SJSA1 (cell line): ENCODE data around the gene HES3. TPM values are rescaled to one million over a fixed set of nuclear protein-coding genes. Genes with fewer than 3 reads are reported as not detected.

Experiments
- DNase-seq, 2 experiments: peaks; one replicate each; pipeline ENCODE4 v3.0.0-alpha.2; 2015 to 2020; ENCODE audit warnings: low spot score in 2 of 2, low read depth in 1 of 2
- H3K27ac ChIP-seq: fragments of 250-450 bp; sonication (Bioruptor Pico); 2 replicates; pipeline ENCODE4 v1.5.1; 2020; ENCODE audit warnings: mild to moderate bottlenecking, moderate library complexity
- H3K27me3 ChIP-seq: fragments of 250-450 bp; sonication (Bioruptor Pico); replicated peaks from 2 replicates; pipeline ENCODE4 v1.5.1; 2020; ENCODE audit warnings: mild to moderate bottlenecking, moderate library complexity
- H3K36me3 ChIP-seq: fragments of 250-450 bp; sonication (Bioruptor Pico); 2 replicates; pipeline ENCODE4 v1.5.1; 2020; ENCODE audit warnings: mild to moderate bottlenecking
- H3K4me1 ChIP-seq: fragments of 250-450 bp; sonication (Bioruptor Pico); replicated peaks from 2 replicates; pipeline ENCODE4 v1.6.1; 2021; ENCODE audit warnings: mild to moderate bottlenecking
- H3K4me3 ChIP-seq: fragments of 250-450 bp; sonication (Bioruptor Pico); 2 replicates; pipeline ENCODE4 v1.5.1; 2020; ENCODE audit warnings: mild to moderate bottlenecking
- H3K9me3 ChIP-seq: fragments of 250-450 bp; sonication (Bioruptor Pico); replicated peaks from 2 replicates; pipeline ENCODE4 v1.5.1; 2020; ENCODE audit warnings: mild to moderate bottlenecking
- total RNA-seq: library from RNA; depleted of rRNA; stranded (reverse); fragments of >200 nt; shearing (Covaris generic); gene quantifications from 2 replicates; pipeline ENCODE4 v1.2.3, GENCODE V29; 2014

The HES3 gene
- total RNA-seq, 1 experiment from 2014 or later = not detected

DNA sequence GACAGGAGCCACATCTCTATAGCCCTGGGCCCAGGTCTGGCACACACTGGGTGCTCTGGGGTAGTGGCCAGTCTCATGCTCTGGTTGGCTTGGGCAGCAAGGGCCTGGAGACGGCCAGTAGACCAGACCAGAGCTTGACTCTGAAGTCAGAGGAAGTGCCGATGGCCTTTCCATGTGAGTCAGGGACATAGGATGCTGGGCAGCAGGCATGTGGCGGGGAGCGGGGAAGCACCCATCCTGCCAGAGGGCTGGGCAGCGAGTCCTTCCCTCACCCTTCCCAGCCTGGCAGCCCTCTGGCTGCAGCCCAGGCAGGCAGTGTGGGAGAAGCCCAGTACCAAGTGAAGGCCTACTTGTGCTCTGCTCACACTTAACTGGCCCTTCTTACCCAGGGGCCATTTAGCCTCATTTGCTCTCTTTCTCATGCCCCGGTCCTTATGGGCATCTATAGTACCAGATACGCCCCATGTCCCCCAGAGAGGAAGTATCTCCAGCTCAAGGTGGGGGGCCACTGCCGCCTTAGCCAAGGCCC, 13.6 kb downstream of the HES3 start:
- DNase-seq = no peak

GRCh38 chr1:6258675-6259074, 14.7 kb downstream of the HES3 start:
- no peak for DNase-seq
- Histone ChIP-seq H3K4me1 (peaks cover 14% of the 10 kb centered on the region), H3K27me3 (peaks cover 22% of the 10 kb centered on the region), H3K27ac (no peak overlapping the region), H3K36me3 (no peaks in the 10 kb centered on the region; the same call in 1 of the 2 replicates), H3K9me3 (no peaks in the 10 kb centered on the region), H3K4me3 (no peak overlapping the region)

More for the DNA sequence above, 13.6 kb downstream of the HES3 start:
- H3K36me3 ChIP-seq = no peaks in the 10 kb centered on the region; the same call in 1 of the 2 replicates
- H3K27ac ChIP-seq = no peak overlapping the region
- no peak overlapping the region for H3K4me3 ChIP-seq
- peaks cover 14% of the 10 kb centered on the region for H3K4me1 ChIP-seq
- H3K9me3 ChIP-seq = no peaks in the 10 kb centered on the region
- H3K27me3 ChIP-seq = peaks cover 23% of the 10 kb centered on the region

GRCh38 chr1:6259491-6260362, 15.7 kb downstream of the HES3 start:
- peak overlapping the region; percentile 35 for H3K4me3 ChIP-seq
- no peak overlapping the region for H3K27ac ChIP-seq
- H3K27me3 ChIP-seq = peaks cover 22% of the 10 kb centered on the region
- no peaks in the 10 kb centered on the region for H3K9me3 ChIP-seq
- no peaks in the 10 kb centered on the region; the same call in 1 of the 2 replicates for H3K36me3 ChIP-seq
- H3K4me1 ChIP-seq = peaks cover 14% of the 10 kb centered on the region
- DNase-seq = peak in 1 of 2 experiments; percentile 46

- Histone ChIP-seq H3K27ac (no peak overlapping the region), H3K36me3 (no peaks in the 10 kb centered on the region; the same call in 1 of the 2 replicates)
- DNase-seq = no peak
Observed at GRCh38 chr1:6260433-6260934, 16.5 kb downstream of the HES3 start.

GRCh38 chr1:6260961-6261614, 17.1 kb downstream of the HES3 start, which contains the start of gene GPR153:
TSS of gene GPR153 (minus strand) at chr1:6261098. CDS start at chr1:6254905, 6,193 bp downstream.
- Histone ChIP-seq H3K27ac (no peak within 1 kb of the TSS), H3K27me3 (peaks cover 22% of the 10 kb centered on the region)

More at GRCh38 chr1:6260433-6260934, 16.5 kb downstream of the HES3 start:
- H3K27me3 ChIP-seq = peaks cover 22% of the 10 kb centered on the region
- H3K4me1 ChIP-seq = peaks cover 14% of the 10 kb centered on the region
- H3K9me3 ChIP-seq = no peaks in the 10 kb centered on the region
- H3K4me3 ChIP-seq = peak overlapping the region; percentile 35

GRCh38 chr1:6261615-6261995, 17.6 kb downstream of the HES3 start:
- peaks cover 22% of the 10 kb centered on the region for H3K27me3 ChIP-seq
- peaks cover 14% of the 10 kb centered on the region for H3K4me1 ChIP-seq
- H3K9me3 ChIP-seq = no peaks in the 10 kb centered on the region
- peak overlapping the region; percentile 35; the same call in 1 of the 2 replicates for H3K4me3 ChIP-seq
- H3K27ac ChIP-seq = no peak overlapping the region
- no peak for DNase-seq
- H3K36me3 ChIP-seq = no peaks in the 10 kb centered on the region; the same call in 1 of the 2 replicates

More at GRCh38 chr1:6260961-6261614, 17.1 kb downstream of the HES3 start, which contains the start of gene GPR153:
- Histone ChIP-seq H3K4me3 (peak within 1 kb of the TSS; percentile 35), H3K4me1 (peaks cover 14% of the 10 kb centered on the region), H3K36me3 (no peaks in the 10 kb centered on the region; the same call in 1 of the 2 replicates), H3K9me3 (no peaks in the 10 kb centered on the region)
- DNase-seq = no peak

DNA sequence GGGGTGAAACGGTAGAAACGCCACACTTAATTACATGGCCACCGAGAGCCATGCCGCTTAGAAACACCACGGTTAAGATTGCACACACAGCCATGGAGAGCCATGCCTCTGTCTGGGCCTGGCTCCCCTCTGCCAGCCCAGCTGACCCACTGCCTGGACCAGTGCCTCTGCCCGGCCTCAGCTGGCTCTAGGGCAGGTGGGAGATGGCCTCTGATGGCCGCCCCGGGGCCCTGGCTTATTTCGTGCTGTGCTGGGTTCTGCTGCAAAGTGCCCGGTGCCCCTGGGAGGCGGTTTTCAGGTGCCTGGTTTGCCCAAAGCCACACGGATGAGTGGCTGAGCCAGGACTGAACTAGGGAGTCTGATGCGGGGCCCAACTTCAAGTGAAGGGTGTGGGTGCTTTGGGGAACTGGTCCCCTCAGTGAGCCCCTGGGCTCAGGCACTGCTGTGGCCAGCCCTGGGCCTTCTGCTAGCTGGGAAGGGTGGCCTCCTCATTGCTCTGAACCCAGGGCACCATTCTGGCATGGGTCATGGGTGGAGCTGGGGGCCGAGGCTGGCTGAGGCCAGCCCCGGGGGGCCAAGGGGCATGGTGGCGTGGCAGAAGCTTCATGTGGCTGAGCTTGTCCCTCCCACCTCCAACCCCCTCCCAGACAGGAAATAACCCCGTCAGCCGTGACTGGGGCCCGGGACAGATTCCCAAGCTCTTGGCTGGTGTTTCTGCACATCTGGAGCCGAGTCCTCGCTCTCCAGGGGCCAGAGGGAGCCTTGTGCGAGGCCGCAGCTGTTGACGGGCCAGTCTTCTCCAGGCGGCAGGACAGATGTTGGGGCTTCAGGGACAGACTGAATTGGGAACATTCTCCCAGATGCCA, 18.8 kb downstream of the HES3 start:
- H3K27ac ChIP-seq = no peak overlapping the region
- no peaks in the 10 kb centered on the region for H3K9me3 ChIP-seq
- H3K36me3 ChIP-seq = no peaks in the 10 kb centered on the region; the same call in 1 of the 2 replicates
- DNase-seq = no peak
- H3K4me1 ChIP-seq = peaks cover 14% of the 10 kb centered on the region
- H3K4me3 ChIP-seq = no peak overlapping the region
- H3K27me3 ChIP-seq = peaks cover 22% of the 10 kb centered on the region

DNA sequence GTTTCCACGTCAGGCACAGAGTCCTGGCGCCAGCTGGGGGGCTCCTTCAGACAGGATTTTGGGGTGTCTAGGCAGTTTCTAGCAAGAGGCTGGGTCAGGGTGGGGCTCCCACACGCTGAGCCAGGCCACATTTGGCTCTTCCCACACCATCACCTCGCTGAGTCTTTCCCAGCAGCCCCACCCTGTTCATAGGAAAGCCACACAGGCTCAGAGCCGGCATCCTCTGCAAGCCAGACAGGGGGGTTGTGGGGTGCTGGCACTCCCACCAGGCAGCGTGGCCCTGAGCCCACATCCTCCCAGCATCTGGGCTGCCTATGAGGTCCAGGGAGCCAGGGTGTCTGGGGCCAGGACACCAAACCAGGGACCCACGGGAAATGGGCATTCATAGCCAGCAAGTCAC, 19.7 kb downstream of the HES3 start:
- DNase-seq = no peak
- Histone ChIP-seq H3K4me3 (no peak overlapping the region), H3K27ac (no peak overlapping the region), H3K9me3 (no peaks in the 10 kb centered on the region), H3K27me3 (peaks cover 22% of the 10 kb centered on the region), H3K4me1 (peaks cover 14% of the 10 kb centered on the region), H3K36me3 (no peaks in the 10 kb centered on the region; the same call in 1 of the 2 replicates)

GRCh38 chr1:6265151-6265550, 21.2 kb downstream of the HES3 start:
- H3K4me1 ChIP-seq = peaks cover 11% of the 10 kb centered on the region
- H3K27me3 ChIP-seq = peaks cover 15% of the 10 kb centered on the region
- H3K36me3 ChIP-seq = no peaks in the 10 kb centered on the region
- no peak overlapping the region for H3K4me3 ChIP-seq
- no peak for DNase-seq
- no peak overlapping the region for H3K27ac ChIP-seq
- H3K9me3 ChIP-seq = no peaks in the 10 kb centered on the region

DNA sequence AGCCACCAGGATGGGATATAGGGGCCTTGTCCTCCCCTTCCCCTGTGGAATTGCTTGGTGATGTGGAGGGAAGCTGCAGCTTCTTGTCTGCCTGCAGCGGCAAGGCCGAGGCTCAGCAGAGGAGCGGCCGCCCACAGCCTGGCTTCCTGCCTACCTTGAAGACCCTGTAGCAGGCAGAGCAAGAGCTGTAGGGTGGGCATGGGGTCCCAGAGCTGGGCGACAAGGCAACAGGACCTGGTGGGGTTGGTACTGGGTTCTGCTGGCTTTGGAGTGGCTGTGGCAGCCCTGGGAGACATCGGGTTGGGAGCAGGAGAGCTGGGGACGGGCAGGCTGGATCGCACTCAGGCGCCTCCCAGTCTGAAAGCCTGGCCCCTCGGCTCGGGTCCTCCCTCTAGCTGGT, 22.7 kb downstream of the HES3 start:
- no peak for DNase-seq
- Histone ChIP-seq H3K27me3 (0 out of 2 replicates have a peak, but pooled peaks cover 5% of the 10 kb centered on the region), H3K9me3 (no peaks in the 10 kb centered on the region), H3K4me3 (no peak overlapping the region), H3K4me1 (no peaks in the 10 kb centered on the region), H3K27ac (no peak overlapping the region), H3K36me3 (no peaks in the 10 kb centered on the region)

- Histone ChIP-seq H3K4me3 (no peak overlapping the region), H3K9me3 (no peaks in the 10 kb centered on the region), H3K36me3 (no peaks in the 10 kb centered on the region; the same call in 1 of the 2 replicates), H3K27me3 (no peaks in the 10 kb centered on the region), H3K4me1 (no peaks in the 10 kb centered on the region), H3K27ac (no peak overlapping the region)
- no peak for DNase-seq
Observed at GRCh38 chr1:6267686-6268322, 23.8 kb downstream of the HES3 start.

- Histone ChIP-seq H3K4me3 (no peak overlapping the region), H3K27me3 (no peaks in the 10 kb centered on the region), H3K36me3 (no peaks in the 10 kb centered on the region; the same call in 1 of the 2 replicates), H3K4me1 (peaks cover 5% of the 10 kb centered on the region), H3K9me3 (no peaks in the 10 kb centered on the region), H3K27ac (no peak overlapping the region)
- no peak for DNase-seq
Observed at GRCh38 chr1:6268415-6268814, 24.4 kb downstream of the HES3 start.
